GM23338 (cell line): ENCODE measurements around the gene FAM168A. TPM values are rescaled to one million over a fixed set of nuclear protein-coding genes. Genes with fewer than 3 reads are reported as not detected.
"Not testable (repeated sequence)": the region's sequence is repeated elsewhere in the genome, so short reads cannot be mapped to it uniquely, and the experiment has no call there.

ENCODE experiments used
- ATAC-seq: fragments of 200-7000 bp; cut with Tn5 transposase; 3 replicates; pipeline ENCODE4 v1.9.1; 2020
- DNase-seq: peaks from one replicate; pipeline ENCODE4 v3.0.0-alpha.2; 2015; ENCODE audit warnings: low spot score
- H2AFZ ChIP-seq: fragments of 200-600 bp; sonication (generic); 2 replicates; pipeline ENCODE4 v1.8.0; 2016; ENCODE audit warnings: antibody characterized with exemption, mild to moderate bottlenecking, moderate library complexity
- H3F3A ChIP-seq: fragments of 200-600 bp; sonication (generic); replicated peaks from 2 replicates; pipeline ENCODE4 v1.8.0; 2017; ENCODE audit warnings: antibody characterized with exemption, mixed run types, low read depth
- H3K27ac ChIP-seq: fragments of 200-600 bp; sonication (generic); 2 replicates; pipeline ENCODE4 v1.6.1; 2016; ENCODE audit warnings: low read depth
- H3K27me3 ChIP-seq: fragments of 200-600 bp; sonication (generic); 2 replicates; pipeline ENCODE4 v1.8.0; 2016; ENCODE audit warnings: mild to moderate bottlenecking, mixed run types, moderate library complexity; ENCODE audit not compliant: insufficient read depth
- H3K36me3 ChIP-seq: fragments of 200-600 bp; sonication (generic); 2 replicates; pipeline ENCODE4 v1.8.0; 2016; ENCODE audit warnings: mild to moderate bottlenecking; ENCODE audit not compliant: insufficient read depth
- H3K4me1 ChIP-seq: fragments of 200-600 bp; sonication (generic); 2 replicates; pipeline ENCODE4 v1.8.0; 2016; ENCODE audit warnings: mild to moderate bottlenecking, moderate library complexity; ENCODE audit not compliant: insufficient read depth
- H3K4me2 ChIP-seq: fragments of 200-600 bp; sonication (generic); 2 replicates; pipeline ENCODE4 v1.7.1; 2017; ENCODE audit warnings: mixed run types
- H3K4me3 ChIP-seq: fragments of 200-600 bp; sonication (generic); 2 replicates; pipeline ENCODE4 v1.6.1; 2016; ENCODE audit warnings: mixed run types
- H3K79me2 ChIP-seq: fragments of 200-600 bp; sonication (generic); replicated peaks from 2 replicates; pipeline ENCODE4 v1.8.0; 2017; ENCODE audit warnings: mild to moderate bottlenecking; ENCODE audit not compliant: insufficient read depth
- H3K9me2 ChIP-seq: fragments of 200-600 bp; sonication (generic); 2 replicates; pipeline ENCODE4 v1.8.0; 2017; ENCODE audit not compliant: insufficient read depth
- H4K20me1 ChIP-seq: fragments of 200-600 bp; sonication (generic); replicated peaks from 2 replicates; pipeline ENCODE4 v1.8.0; 2017; ENCODE audit warnings: mild to moderate bottlenecking; ENCODE audit not compliant: insufficient read depth
- H3K27ac Mint-ChIP-seq: 2 replicates; pipeline ENCODE4 v1.8.0; 2020; ENCODE audit warnings: inconsistent platforms, mild to moderate bottlenecking, moderate library complexity, mixed read lengths
- H3K27me3 Mint-ChIP-seq: 3 replicates; pipeline ENCODE4 v1.8.0; 2022; ENCODE audit warnings: low read depth, mild to moderate bottlenecking, moderate library complexity, mixed read lengths, inconsistent platforms; ENCODE audit not compliant: insufficient read depth, poor library complexity
- H3K36me3 Mint-ChIP-seq: 3 replicates; pipeline ENCODE4 v1.8.0; 2021; ENCODE audit warnings: low read depth, mild to moderate bottlenecking, inconsistent platforms, moderate library complexity, mixed read lengths
- H3K4me1 Mint-ChIP-seq: 3 replicates; pipeline ENCODE4 v1.8.0; 2020; ENCODE audit warnings: mild to moderate bottlenecking, inconsistent platforms, mixed read lengths
- H3K4me3 Mint-ChIP-seq: 3 replicates; pipeline ENCODE4 v1.8.0; 2021; ENCODE audit warnings: moderate library complexity, mild to moderate bottlenecking, inconsistent platforms, mixed read lengths
- H3K9me3 Mint-ChIP-seq: 3 replicates; pipeline ENCODE4 v1.8.0; 2020; ENCODE audit warnings: moderate library complexity, mild to moderate bottlenecking, inconsistent platforms, mixed read lengths
- CREB1 ChIP-seq: fragments of 250-450 bp; sonication (Bioruptor Pico); IDR thresholded peaks from 2 replicates; pipeline ENCODE4 v1.5.0; 2020; ENCODE audit warnings: low read depth, mild to moderate bottlenecking, moderate library complexity
- ETS1 ChIP-seq: IDR thresholded peaks from 2 replicates; pipeline ENCODE4 v1.6.1; 2016; ENCODE audit warnings: antibody characterized with exemption
- EZH2 ChIP-seq: fragments of 200-600 bp; sonication (generic); IDR thresholded peaks from one replicate; pipeline ENCODE4 v1.8.0; 2017; ENCODE audit warnings: antibody characterized with exemption, mild to moderate bottlenecking, low read depth; ENCODE audit not compliant: unreplicated experiment
- EZH2phosphoT487 ChIP-seq: fragments of 200-600 bp; sonication (generic); IDR thresholded peaks from one replicate; pipeline ENCODE4 v1.8.1; 2018; ENCODE audit warnings: antibody characterized with exemption; ENCODE audit not compliant: unreplicated experiment
- JUNB ChIP-seq: IDR thresholded peaks from one replicate; pipeline ENCODE4 v1.6.1; 2016; ENCODE audit warnings: antibody characterized with exemption; ENCODE audit not compliant: unreplicated experiment
- POLR2AphosphoS5 ChIP-seq: IDR thresholded peaks from 2 replicates; pipeline ENCODE4 v1.6.1; 2016; ENCODE audit warnings: antibody characterized with exemption, low read depth
- REST ChIP-seq: IDR thresholded peaks from one replicate; pipeline ENCODE4 v1.6.1; 2018; ENCODE audit warnings: antibody characterized with exemption; ENCODE audit not compliant: unreplicated experiment
- STAT1 ChIP-seq: IDR thresholded peaks from one replicate; pipeline ENCODE4 v1.6.1; 2016; ENCODE audit warnings: antibody characterized with exemption; ENCODE audit not compliant: unreplicated experiment
- ZNF114 ChIP-seq: fragments of 250-450 bp; sonication (Bioruptor Pico); IDR thresholded peaks from 2 replicates; pipeline ENCODE4 v1.5.0; 2020; ENCODE audit warnings: mild to moderate bottlenecking, moderate library complexity
- ZNF331 ChIP-seq: fragments of 250-450 bp; sonication (Bioruptor Pico); IDR thresholded peaks from 2 replicates; pipeline ENCODE4 v1.5.0; 2020; ENCODE audit warnings: low read depth, mild to moderate bottlenecking, moderate library complexity
- ZNF462 ChIP-seq: fragments of 250-450 bp; sonication (Bioruptor Pico); IDR thresholded peaks from 2 replicates; pipeline ENCODE4 v1.5.0; 2020; ENCODE audit warnings: mild to moderate bottlenecking, moderate library complexity
- polyA plus RNA-seq: library from polyadenylated mRNA; unstranded; fragments of >200 nt; fragmentation: Nextera tagmentation; extraction: Ambion mirVana; gene quantifications from 2 replicates; pipeline ENCODE4 v1.2.1, GENCODE V29; 2016
- total RNA-seq: library from RNA; depleted of rRNA; stranded (reverse); fragments of >200 nt; shearing (Covaris generic); gene quantifications from 2 replicates; pipeline ENCODE4 v1.2.3, GENCODE V29; 2014

FAM168A gene
- total and polyA plus RNA-seq, 2 experiments from 2014 or later = 8.0 to 20.3 TPM

- H3K4me3 ChIP-seq, H3K4me1 ChIP-seq, DNase-seq, H3K4me2 ChIP-seq, H3K36me3 ChIP-seq, H3K9me2 ChIP-seq, H3K9me3 Mint-ChIP-seq, H3K4me3 Mint-ChIP-seq, H3K36me3 Mint-ChIP-seq, H3K27me3 ChIP-seq, H2AFZ ChIP-seq, H3K27ac Mint-ChIP-seq, H3K79me2 ChIP-seq, H3K27ac ChIP-seq, H4K20me1 ChIP-seq, H3K27me3 Mint-ChIP-seq, ATAC-seq, H3F3A ChIP-seq: not testable (repeated sequence)
- peaks cover 17% of the 10 kb centered on the region for H3K4me1 Mint-ChIP-seq
These were observed 161.1 kb downstream of the FAM168A start for GRCh38 chr11:73436859-73437258.

GRCh38 chr11:73431396-73431795 is 166.5 kb downstream of the FAM168A start:
- Histone ChIP-seq H3K9me2 (no peaks in the 10 kb centered on the region), H3K27ac (no peak overlapping the region; the same call in 1 of the 2 replicates), H3K4me3 (no peak overlapping the region), H4K20me1 (no peaks in the 10 kb centered on the region; the same call in 1 of the 2 replicates), H2AFZ (no peak overlapping the region), H3K4me2 (no peak overlapping the region), H3K27me3 (no peaks in the 10 kb centered on the region), H3F3A (no peaks in the 10 kb centered on the region), H3K79me2 (no peaks in the 10 kb centered on the region), H3K4me1 (no peaks in the 10 kb centered on the region; the same call in 1 of the 2 replicates), H3K36me3 (no peaks in the 10 kb centered on the region)
- DNase-seq = no peak
- Mint-ChIP-seq H3K9me3 (no peaks in the 10 kb centered on the region), H3K4me1 (peaks cover 8% of the 10 kb centered on the region), H3K27ac (no peak overlapping the region), H3K27me3 (peaks cover 1% of the 10 kb centered on the region), H3K36me3 (no peaks in the 10 kb centered on the region), H3K4me3 (no peak overlapping the region)
- no peak for ATAC-seq
- TF ChIP-seq ETS1 = no peak
- no peak for TF ChIP-seq POLR2AphosphoS5
- no peak for TF ChIP-seq ZNF114 (CRISPR knock-in tag)
- no peak for TF ChIP-seq ZNF331
- no peak for TF ChIP-seq CREB1
- TF ChIP-seq JUNB = no peak
- no peak for TF ChIP-seq ZNF462 (CRISPR knock-in tag)
- no peak for TF ChIP-seq REST
- no peak for TF ChIP-seq STAT1
- no peak for TF ChIP-seq EZH2phosphoT487
- TF ChIP-seq EZH2 = no peak
